KMS-11 (cell line): ENCODE data around the gene RAB17.

Source experiments
- H2AFZ ChIP-seq: fragments of 200-600 bp; sonication (generic); 2 replicates; pipeline ENCODE4 v1.6.1; 2016; ENCODE audit warnings: antibody characterized with exemption, mixed run types, low read depth
- H3K27ac ChIP-seq: fragments of 200-600 bp; sonication (generic); 2 replicates; pipeline ENCODE4 v1.6.1; 2016; ENCODE audit warnings: mild to moderate bottlenecking, mixed run types
- H3K27me3 ChIP-seq: fragments of 200-600 bp; sonication (generic); 2 replicates; pipeline ENCODE4 v1.6.1; 2017; ENCODE audit warnings: mild to moderate bottlenecking, low read depth, mixed run types, moderate library complexity; ENCODE audit not compliant: insufficient read depth
- H3K36me3 ChIP-seq: fragments of 200-600 bp; sonication (generic); 2 replicates; pipeline ENCODE4 v1.6.1; 2017; ENCODE audit warnings: mild to moderate bottlenecking, mixed run types; ENCODE audit not compliant: insufficient read depth
- H3K4me1 ChIP-seq: fragments of 200-600 bp; sonication (generic); 2 replicates; pipeline ENCODE4 v1.6.1; 2016; ENCODE audit warnings: mild to moderate bottlenecking, low read depth, mixed run types; ENCODE audit not compliant: poor library complexity, severe bottlenecking
- H3K4me2 ChIP-seq: fragments of 200-600 bp; sonication (generic); 2 replicates; pipeline ENCODE4 v1.7.0; 2016; ENCODE audit warnings: mild to moderate bottlenecking, mixed run types
- H3K4me3 ChIP-seq: fragments of 200-600 bp; sonication (generic); IDR thresholded peaks from 2 replicates; pipeline ENCODE4 v1.6.1; 2017; ENCODE audit warnings: low read depth, low read length, mixed read lengths; ENCODE audit not compliant: insufficient read depth
- H3K79me2 ChIP-seq: fragments of 200-600 bp; sonication (generic); 2 replicates; pipeline ENCODE4 v1.6.1; 2016; ENCODE audit warnings: low read depth, mixed run types; ENCODE audit not compliant: insufficient read depth
- H3K9ac ChIP-seq: fragments of 200-600 bp; sonication (generic); 2 replicates; pipeline ENCODE4 v1.6.1; 2016; ENCODE audit warnings: mild to moderate bottlenecking, mixed run types
- H4K20me1 ChIP-seq: fragments of 200-600 bp; sonication (generic); 2 replicates; pipeline ENCODE4 v1.6.1; 2016; ENCODE audit warnings: mild to moderate bottlenecking, mixed run types; ENCODE audit not compliant: insufficient read depth
- TF ChIP-seq, protein P1 (sequence below): fragments of 200-600 bp; sonication (generic); conservative IDR thresholded peaks from 2 replicates; pipeline ENCODE4 v1.6.1; 2017; ENCODE audit warnings: low read depth, mild to moderate bottlenecking, antibody characterized with exemption, low read length, moderate library complexity, mixed read lengths

Gene RAB17

DNA sequence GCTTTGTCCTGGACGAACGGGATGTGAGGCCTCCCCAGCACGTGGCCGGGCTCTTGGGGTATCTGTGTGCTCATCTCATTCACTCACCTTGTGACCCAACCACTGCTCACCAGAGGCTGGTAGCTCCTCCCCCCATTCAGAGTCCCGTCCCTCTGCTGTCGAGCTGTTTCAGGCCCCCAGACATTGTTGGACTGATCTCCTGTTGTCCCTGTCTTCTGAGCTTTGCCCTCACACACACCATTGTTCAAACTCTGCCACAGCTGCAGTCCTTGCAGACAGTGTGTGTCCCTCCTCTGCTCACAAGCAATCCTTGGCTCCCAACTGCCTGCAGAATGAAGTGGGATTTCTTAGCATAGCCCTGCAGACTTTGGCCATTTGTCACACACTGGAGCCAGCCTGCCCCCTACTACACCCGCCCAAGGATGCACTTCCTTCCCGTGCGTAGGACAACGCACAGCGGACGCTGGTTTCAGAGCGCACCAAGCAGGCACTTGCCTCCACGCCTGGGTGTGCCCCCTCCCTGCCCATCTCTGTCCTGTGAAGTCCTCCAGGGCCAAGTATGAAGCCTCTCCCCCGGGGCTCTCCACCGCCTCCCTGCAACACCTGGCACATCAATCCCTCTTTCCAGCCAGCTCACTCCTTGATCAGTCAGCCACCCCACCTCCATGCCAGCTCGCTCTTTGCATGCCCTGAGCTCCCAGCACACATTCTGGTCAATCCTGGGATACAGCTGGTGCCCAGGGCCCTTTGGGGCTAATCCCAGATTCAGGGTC lies 40.7 kb downstream of the RAB17 start:
- TF ChIP-seq, protein P1, sequence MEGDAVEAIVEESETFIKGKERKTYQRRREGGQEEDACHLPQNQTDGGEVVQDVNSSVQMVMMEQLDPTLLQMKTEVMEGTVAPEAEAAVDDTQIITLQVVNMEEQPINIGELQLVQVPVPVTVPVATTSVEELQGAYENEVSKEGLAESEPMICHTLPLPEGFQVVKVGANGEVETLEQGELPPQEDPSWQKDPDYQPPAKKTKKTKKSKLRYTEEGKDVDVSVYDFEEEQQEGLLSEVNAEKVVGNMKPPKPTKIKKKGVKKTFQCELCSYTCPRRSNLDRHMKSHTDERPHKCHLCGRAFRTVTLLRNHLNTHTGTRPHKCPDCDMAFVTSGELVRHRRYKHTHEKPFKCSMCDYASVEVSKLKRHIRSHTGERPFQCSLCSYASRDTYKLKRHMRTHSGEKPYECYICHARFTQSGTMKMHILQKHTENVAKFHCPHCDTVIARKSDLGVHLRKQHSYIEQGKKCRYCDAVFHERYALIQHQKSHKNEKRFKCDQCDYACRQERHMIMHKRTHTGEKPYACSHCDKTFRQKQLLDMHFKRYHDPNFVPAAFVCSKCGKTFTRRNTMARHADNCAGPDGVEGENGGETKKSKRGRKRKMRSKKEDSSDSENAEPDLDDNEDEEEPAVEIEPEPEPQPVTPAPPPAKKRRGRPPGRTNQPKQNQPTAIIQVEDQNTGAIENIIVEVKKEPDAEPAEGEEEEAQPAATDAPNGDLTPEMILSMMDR, result no peak
- Histone ChIP-seq H3K4me1 (no peaks in the 10 kb centered on the region), H3K27me3 (peaks cover 4% of the 10 kb centered on the region; the same call in 1 of the 2 replicates), H4K20me1 (no peaks in the 10 kb centered on the region), H3K79me2 (no peaks in the 10 kb centered on the region), H3K27ac (no peak overlapping the region), H3K9ac (no peak overlapping the region), H3K4me3 (no peak overlapping the region), H3K4me2 (no peak overlapping the region), H2AFZ (no peak overlapping the region), H3K36me3 (no peaks in the 10 kb centered on the region)

DNA sequence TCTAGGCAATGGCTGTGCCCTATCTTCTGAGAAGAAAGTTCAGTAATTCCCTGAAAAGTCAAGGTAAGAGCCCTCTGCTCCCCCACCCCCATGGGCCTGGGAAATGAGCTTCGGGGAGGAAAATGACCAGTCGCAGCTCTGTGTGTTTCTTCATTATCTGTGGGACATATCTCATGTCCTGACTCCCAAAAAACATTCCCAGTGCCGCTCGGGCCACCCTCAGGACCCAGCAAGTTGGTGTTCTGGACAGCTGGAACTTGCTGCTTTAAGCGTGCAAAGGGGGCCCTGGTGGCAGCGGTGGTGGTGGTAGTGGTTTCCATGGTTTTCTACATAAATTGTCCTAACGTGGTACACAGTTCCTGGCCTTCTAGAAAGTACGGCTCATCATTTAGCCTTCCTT lies 41.3 kb downstream of the RAB17 start:
- Histone ChIP-seq H3K36me3 (no peaks in the 10 kb centered on the region), H3K4me1 (no peaks in the 10 kb centered on the region), H4K20me1 (no peaks in the 10 kb centered on the region), H3K4me3 (no peak overlapping the region), H3K27ac (no peak overlapping the region), H3K27me3 (peaks cover 4% of the 10 kb centered on the region; the same call in 1 of the 2 replicates), H3K4me2 (no peak overlapping the region), H3K9ac (no peak overlapping the region), H2AFZ (no peak overlapping the region), H3K79me2 (no peaks in the 10 kb centered on the region)
- TF ChIP-seq, protein P1, result no peak

- Histone ChIP-seq H3K27ac (no peak overlapping the region), H3K36me3 (no peaks in the 10 kb centered on the region), H4K20me1 (no peaks in the 10 kb centered on the region), H2AFZ (no peak overlapping the region), H3K27me3 (peaks cover 4% of the 10 kb centered on the region; the same call in 1 of the 2 replicates), H3K9ac (no peak overlapping the region), H3K4me2 (no peak overlapping the region), H3K4me3 (no peak overlapping the region), H3K79me2 (no peaks in the 10 kb centered on the region), H3K4me1 (no peaks in the 10 kb centered on the region)
- TF ChIP-seq, protein P1, result no peak
Measured at GRCh38 chr2:237547841-237548416, 42.6 kb downstream of the RAB17 start.

GRCh38 chr2:237546876-237547395 lies 43.6 kb downstream of the RAB17 start:
- no peaks in the 10 kb centered on the region for H3K36me3 ChIP-seq
- no peaks in the 10 kb centered on the region for H3K4me1 ChIP-seq
- peaks cover 4% of the 10 kb centered on the region; the same call in 1 of the 2 replicates for H3K27me3 ChIP-seq
- TF ChIP-seq, protein P1, result no peak
- no peak overlapping the region for H3K9ac ChIP-seq
- H2AFZ ChIP-seq, result no peak overlapping the region
- H3K4me3 ChIP-seq, result no peak overlapping the region
- no peak overlapping the region for H3K27ac ChIP-seq
- no peaks in the 10 kb centered on the region for H3K79me2 ChIP-seq
- H4K20me1 ChIP-seq, result no peaks in the 10 kb centered on the region
- H3K4me2 ChIP-seq, result no peak overlapping the region
